G401.6 (cell line): ENCODE results near the gene AGAP3.

Experiments used
- FAIRE-seq: peaks from 2 replicates; lab custom pipeline; 2012; peaks lifted over from hg19 to GRCh38; lab: Jason Lieb, UNC

The AGAP3 gene

DNA sequence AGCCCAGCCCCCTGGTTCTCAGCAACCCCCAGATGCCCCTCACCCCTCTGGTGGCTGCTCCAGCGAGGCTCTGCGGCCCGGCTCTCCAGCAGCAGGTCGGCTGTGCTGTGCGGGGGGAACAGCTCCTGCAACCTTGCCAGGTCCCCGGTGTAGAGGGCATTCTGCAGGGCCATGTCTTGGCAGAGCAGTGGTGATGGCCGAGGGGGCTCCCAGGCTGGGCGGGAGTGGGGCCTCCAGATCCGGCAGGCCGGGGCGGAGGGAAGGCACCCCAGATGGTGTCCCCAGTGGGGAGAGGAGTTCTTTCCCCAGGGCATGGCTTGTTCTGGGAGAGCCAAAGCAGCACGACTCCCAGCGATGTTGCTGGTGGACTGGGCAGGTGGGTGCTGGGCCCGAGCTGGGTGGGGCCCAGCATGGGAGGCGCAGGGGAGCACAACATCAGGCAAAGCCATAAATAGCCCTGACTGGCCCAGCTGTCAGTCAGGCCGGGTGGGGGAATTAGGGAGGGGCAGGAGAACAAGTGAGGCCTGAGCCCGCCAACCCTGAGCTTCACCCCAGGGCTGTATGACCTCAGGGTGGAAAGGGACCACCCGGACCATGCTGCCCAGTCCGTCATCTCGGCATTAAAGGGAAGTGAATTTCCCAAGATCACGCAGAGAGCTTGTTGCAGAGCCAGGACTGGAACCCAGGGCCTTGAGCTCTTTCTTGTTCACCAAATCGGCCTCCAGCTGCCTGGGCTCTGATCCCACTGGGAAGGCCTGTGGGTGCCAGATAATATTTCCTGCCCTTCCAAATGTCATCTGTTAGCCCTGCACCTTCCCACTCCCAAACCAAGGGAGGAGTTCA lies 101.4 kb downstream of the AGAP3 start:
- no peak for FAIRE-seq

DNA sequence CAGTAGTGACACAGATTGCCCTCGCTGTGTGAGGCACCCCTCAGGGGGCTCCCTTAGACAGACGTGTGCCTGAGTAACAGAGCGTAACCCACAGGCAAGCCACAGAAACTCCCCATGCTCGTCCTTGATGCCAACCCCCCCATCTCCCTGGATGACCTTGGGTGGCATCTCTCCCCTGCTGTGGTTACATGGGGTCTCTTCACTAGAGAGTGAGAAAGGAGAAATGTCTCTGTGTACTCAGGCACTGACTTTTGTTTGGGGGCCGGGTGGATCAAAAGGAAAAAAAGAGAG lies 101.9 kb downstream of the AGAP3 start:
- no peak for FAIRE-seq

- no peak for FAIRE-seq
Measured at GRCh38 chr7:151189038-151189437, 102.8 kb downstream of the AGAP3 start.

DNA sequence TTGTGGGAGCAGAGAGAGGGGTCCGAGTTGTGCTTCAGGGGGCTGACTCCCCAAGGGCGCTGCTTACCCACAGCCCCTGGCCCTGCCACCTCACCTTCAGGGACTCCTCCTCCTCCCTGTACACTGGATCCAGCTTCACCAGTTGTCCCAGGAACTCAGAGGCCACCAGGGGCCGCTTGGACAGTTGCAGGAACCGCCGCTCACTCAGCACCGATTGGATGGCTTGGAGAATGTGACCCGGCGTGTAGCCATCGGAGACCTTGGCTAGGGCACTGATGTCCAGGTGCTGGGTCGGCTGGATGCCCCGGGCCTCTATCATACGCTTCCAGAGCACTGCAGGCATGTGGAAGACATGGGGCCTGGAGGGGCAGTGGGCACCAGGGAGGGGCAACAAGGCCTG lies 105.3 kb downstream of the AGAP3 start:
- no peak for FAIRE-seq

- FAIRE-seq = no peak
Measured at GRCh38 chr7:151192002-151192539, 105.8 kb downstream of the AGAP3 start.

DNA sequence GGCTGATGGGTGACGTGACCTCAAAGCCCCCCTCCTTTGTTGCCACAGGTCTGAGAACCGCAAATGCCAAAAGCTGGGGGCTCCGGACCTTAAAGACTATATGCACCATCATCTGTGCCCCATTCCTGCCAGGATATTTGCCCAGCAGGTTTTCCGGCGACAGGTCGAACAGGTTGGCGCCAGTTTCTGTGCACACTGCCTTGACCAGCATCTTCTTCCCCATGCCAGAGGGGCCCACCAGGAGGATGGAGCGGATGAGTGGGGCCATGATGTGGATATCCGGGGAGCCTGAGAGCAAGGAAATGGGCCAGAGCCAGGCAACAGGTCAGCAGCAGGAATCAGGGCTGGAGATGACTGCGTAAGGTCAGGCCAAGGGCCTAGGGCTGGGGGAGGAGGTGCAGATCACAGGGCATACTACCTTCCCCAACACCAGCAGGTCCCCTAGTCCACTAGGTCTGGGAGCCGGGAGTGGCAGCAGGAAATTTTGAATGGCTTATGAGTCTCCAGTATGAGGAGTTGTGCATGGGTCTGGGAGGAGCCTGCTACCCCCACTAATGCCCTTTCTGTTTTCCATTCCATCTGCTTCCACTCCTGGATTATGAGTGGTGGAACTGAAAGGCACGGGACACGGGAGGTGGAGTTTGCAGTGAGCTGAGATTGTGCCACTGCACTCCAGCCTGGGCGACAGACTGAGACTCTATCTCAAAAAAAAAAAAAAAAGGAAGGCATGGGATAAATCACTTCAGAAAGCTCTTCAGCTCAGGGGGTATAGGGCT lies 107.1 kb downstream of the AGAP3 start:
- FAIRE-seq = no peak
